Activated T-cell treated with anti-CD3 and anti-CD28 coated beads for 48 hours (primary cell): Measurements from ENCODE around the gene ATP2B3.

ENCODE experiments used
- DNase-seq: peaks from one replicate; pipeline ENCODE4 v3.0.0-alpha.2; 2020; ENCODE audit warnings: low read depth

ATP2B3 gene

GRCh38 chrX:153537526-153538295, 20.3 kb downstream of the ATP2B3 start:
- DNase-seq = no peak

GRCh38 chrX:153538424-153538823, 21.0 kb downstream of the ATP2B3 start:
- no peak for DNase-seq

GRCh38 chrX:153539171-153539978, 21.9 kb downstream of the ATP2B3 start:
- peak; percentile 43 for DNase-seq

GRCh38 chrX:153539979-153540358, 22.5 kb downstream of the ATP2B3 start:
- no peak for DNase-seq

GRCh38 chrX:153544727-153545126, 27.3 kb downstream of the ATP2B3 start:
- DNase-seq = no peak

GRCh38 chrX:153546386-153546785, 28.9 kb downstream of the ATP2B3 start:
- no peak for DNase-seq

- no peak for DNase-seq
These were observed 29.8 kb downstream of the ATP2B3 start for GRCh38 chrX:153547195-153547594.

- no peak for DNase-seq
These were observed 31.8 kb downstream of the ATP2B3 start for GRCh38 chrX:153549231-153549630.

- DNase-seq = no peak
These were observed 32.4 kb downstream of the ATP2B3 start for GRCh38 chrX:153549807-153550206.

GRCh38 chrX:153551135-153551534, 33.7 kb downstream of the ATP2B3 start:
- DNase-seq = no peak

GRCh38 chrX:153554519-153555167, 37.2 kb downstream of the ATP2B3 start:
- DNase-seq = peak; percentile 44

GRCh38 chrX:153556767-153557166, 39.3 kb downstream of the ATP2B3 start:
- no peak for DNase-seq

GRCh38 chrX:153557618-153558355, 40.3 kb downstream of the ATP2B3 start:
- no peak for DNase-seq

- no peak for DNase-seq
These were observed 42.6 kb downstream of the ATP2B3 start for GRCh38 chrX:153560000-153560399.

- DNase-seq = no peak
These were observed 43.0 kb downstream of the ATP2B3 start for GRCh38 chrX:153560466-153560865.

- no peak for DNase-seq
These were observed 43.9 kb downstream of the ATP2B3 start for GRCh38 chrX:153561337-153561736.

GRCh38 chrX:153562546-153562945, 45.1 kb downstream of the ATP2B3 start:
- no peak for DNase-seq

GRCh38 chrX:153564047-153564606, 46.7 kb downstream of the ATP2B3 start:
- DNase-seq = no peak

- DNase-seq = no peak
These were observed 48.6 kb downstream of the ATP2B3 start for GRCh38 chrX:153565996-153566580.

- no peak for DNase-seq
These were observed 51.1 kb downstream of the ATP2B3 start for GRCh38 chrX:153568451-153569011.

- no peak for DNase-seq
These were observed 52.0 kb downstream of the ATP2B3 start for GRCh38 chrX:153569475-153569874.
